HG03097 (cell line): ENCODE measurements around the gene EPHX1.
"Not testable (repeated sequence)": the region's sequence is repeated elsewhere in the genome, so short reads cannot be mapped to it uniquely, and the experiment has no call there.

ENCODE experiments used
- ATAC-seq: cut with Tn5 transposase; IDR thresholded peaks from one replicate; pipeline ENCODE4 v1.9.1; 2021; ENCODE audit not compliant: unreplicated experiment, low FRiP score

Gene EPHX1

DNA sequence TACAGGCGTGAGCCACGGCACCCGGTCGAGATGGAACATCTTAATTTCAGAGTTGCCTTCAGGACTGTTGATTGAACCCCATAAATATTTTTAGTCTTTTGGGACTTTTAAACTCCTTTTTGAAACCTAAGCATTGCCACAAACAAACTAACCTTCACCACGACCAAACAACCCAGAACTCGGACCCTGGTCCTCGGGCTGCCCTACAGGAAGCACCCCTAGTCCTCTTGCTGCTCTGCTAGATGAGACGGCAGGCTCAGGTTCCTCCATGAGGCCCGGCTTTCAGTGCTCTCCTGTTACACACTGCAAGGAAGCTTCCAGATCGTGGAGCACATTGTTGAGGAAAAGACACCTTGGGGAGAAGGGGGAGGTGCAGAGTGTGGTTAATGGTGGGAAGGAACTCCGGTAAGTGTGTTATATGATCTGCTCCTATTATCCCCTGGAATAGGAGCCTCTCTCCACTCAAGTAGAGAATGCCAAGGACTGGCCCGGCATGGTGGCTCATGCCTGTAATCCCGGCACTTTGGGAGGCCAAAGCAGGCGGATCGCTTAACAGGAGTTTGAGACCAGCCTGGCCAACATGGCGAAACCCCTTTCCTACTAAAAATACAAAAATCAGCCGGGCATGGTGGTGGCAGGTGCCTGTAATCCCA lies 5.7 kb downstream of the EPHX1 start:
- no peak for ATAC-seq

DNA sequence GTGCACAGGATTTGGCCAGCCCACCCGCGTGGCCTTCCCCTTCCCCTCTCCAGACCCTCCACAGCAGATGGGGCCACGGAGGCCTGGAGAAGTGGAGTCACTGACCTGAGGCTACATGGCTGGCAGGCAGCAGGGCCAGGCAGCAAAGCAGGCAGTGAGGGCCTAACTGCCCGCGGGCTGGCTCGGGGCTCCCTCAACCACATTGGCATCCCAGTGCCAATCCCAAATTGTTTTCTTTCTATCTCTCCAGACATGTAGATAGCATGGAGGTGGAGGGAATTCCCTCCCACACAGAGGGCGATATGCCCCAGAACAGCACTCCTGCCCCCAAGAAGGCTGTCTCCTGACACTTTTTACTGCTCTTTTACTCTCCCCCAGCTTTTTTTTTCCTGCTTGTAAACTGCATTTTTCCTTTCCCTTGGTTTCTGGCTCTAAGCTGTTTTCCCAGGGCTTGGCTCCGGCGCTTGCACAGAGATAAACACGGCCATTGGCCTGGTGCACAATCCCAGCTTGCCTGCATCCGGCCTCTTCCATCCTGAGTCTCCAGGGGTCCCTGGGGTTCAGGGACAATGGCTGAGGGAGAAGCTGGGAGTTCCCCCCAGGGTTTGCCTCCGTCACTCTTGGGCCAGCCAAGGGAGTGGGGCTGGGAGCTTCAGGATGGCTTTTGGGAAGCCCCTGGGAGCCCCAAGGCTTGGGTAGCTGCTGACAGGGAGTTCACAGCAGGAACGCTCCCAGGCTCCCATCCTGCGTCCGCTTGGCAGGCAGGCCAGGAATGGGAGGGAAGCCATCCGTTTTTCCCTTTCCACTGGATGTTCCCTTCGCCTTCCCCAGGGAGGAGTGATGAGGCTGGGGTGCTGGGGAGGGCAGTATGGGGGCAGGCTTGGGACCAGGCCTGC lies 7.0 kb downstream of the EPHX1 start:
- ATAC-seq, result no peak

GRCh38 chr1:225817611-225818061 lies 7.7 kb downstream of the EPHX1 start:
- ATAC-seq, result no peak

GRCh38 chr1:225818229-225818628 lies 8.3 kb downstream of the EPHX1 start:
- ATAC-seq, result no peak

DNA sequence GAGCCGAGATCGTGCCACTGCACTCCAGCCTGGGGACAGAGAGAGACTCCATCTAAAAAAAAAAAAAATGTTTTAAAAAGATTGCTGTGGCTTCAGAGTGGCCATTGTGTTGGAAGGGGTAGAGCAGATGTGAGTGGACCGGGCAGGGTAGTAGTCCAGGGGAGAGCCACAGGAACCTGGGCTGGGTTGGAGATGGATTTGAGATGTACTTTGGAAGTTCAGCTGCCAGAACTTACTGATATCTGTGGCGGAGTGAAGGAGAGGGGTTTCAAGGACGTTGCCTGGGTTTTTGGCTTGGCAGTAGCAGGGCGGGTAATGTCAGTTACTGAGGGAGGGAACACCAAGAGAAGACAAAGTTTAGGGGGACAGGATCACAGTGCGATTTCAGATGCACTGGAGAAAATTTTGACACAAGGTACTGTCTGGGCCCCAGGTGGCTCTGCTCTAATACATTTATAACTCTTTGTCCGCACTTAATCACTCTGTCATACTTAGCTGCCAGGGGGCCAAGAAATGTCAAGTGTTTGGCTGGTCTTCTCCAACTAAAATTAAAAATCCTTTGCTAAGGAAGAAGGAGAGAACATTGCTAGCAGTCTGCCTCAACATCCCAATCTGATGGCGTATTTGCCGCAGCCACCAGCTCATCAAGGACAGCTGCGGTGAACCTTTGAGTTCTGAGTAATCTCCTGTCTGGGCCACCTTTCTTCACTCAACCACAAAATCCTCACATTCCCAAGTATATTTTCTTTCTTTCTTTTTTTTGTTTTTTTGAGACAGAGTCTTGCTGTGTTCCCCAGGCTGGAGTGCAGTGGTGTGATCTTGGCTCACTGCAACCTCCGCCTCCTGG lies 9.6 kb downstream of the EPHX1 start:
- ATAC-seq, result no peak

DNA sequence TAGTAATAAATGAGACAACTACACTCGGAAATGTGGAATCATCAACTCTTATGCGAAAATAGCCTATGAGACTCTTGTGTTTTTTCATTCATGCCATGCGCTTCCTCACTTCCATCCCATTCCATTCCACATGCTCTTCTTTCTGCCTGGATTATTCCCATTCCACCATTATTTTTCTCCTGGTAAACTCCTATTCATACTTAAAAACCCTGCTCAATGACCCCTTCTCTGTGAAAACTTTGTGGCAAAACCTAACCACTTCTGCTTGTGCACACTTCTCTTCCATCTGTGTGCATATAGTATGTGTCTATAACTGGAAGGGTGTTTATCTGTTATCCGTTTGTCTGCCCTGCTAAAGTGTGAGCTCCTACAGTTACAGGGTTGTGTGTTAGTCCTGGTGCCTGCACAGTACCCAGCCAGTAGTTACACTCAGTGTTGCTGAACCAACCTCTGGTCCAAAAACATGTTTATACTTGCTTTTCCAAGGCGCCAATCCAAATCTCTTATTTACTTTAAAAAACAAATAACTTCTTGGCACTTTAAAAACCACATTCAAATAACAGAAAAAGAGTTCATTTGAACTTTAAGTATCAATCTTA lies 10.7 kb downstream of the EPHX1 start:
- ATAC-seq, result no peak

DNA sequence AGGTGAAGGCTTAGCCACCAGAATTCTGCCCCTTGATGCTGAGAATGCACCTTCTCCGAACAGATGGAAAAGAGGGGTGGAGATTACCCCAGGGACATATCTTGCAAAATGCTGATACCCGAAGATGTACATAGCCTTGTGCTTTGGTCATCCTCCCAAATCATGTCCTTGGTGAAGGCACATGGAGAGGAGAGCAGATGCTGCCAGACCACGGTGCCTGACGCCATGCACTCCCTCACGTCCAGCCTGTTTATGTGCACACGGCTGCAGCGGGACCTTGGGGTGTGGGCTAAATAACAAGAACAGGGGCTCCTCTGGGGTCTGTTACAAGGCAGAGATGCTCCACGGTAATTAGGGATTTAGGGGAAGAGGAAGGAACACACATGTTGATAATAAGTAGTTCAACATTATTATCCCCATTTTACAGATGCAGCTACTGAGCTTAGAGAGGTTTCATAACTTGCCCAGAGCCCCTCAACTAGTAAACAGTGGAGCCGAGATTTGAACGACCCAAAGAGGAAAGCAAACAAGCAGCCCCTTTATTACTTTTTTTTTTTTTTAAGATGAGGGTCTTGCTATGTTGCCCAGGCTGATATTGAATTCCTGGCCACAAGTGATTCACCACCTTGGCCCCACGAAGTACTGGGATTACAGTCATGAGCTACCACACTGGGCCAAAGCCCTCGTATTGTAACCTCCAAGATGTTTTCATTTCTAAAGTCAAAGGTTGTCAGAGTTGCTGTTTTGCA lies 12.9 kb downstream of the EPHX1 start:
- ATAC-seq, result no peak

DNA sequence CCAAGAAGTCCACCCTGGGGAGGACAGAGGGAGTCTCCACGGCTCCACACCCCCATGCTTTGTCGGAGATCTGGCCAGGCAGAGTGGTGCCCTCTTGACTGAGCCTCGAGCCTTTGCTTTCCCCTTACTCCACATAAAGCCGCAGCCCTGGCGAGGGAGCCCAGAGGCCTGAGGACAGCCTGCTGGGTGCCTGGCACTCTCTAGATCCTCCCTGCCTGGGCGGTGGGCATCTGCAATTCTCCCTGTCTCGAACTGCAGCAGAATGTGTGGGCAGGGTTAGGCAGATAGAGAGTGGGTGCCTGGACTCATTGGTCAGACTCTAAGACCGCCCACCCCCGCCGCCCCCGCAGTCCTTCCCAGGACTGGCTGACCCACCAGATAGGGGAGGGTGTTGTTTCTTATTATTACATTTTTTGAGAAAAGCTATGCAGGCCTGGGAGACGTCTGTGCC lies 13.9 kb downstream of the EPHX1 start:
- ATAC-seq, result no peak

GRCh38 chr1:225824533-225824941 lies 14.6 kb downstream of the EPHX1 start:
- no peak for ATAC-seq

DNA sequence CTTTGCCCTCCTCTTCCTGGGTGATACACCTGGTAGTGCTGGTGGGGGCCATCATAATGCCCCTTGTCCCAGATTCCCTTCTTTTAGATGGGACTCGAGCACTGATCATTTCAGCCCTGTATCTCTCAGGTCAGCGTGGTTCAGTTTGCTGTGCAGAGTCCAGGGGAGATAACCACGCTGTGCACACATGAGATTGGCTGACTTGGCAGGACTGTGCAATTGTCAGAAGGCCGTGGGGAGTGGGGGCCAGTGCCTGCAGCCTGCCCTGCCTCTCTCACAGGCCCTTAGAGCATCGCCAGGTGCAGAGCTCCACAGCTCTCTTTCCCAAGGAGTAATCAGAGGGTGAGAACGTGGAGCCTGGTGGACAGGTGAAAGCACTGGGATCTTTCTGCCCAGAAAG lies 15.2 kb downstream of the EPHX1 start:
- no peak for ATAC-seq

GRCh38 chr1:225825607-225826007 lies 15.7 kb downstream of the EPHX1 start:
- ATAC-seq, result no peak

- ATAC-seq, result no peak
Observed at GRCh38 chr1:225827076-225827475, 17.2 kb downstream of the EPHX1 start.

DNA sequence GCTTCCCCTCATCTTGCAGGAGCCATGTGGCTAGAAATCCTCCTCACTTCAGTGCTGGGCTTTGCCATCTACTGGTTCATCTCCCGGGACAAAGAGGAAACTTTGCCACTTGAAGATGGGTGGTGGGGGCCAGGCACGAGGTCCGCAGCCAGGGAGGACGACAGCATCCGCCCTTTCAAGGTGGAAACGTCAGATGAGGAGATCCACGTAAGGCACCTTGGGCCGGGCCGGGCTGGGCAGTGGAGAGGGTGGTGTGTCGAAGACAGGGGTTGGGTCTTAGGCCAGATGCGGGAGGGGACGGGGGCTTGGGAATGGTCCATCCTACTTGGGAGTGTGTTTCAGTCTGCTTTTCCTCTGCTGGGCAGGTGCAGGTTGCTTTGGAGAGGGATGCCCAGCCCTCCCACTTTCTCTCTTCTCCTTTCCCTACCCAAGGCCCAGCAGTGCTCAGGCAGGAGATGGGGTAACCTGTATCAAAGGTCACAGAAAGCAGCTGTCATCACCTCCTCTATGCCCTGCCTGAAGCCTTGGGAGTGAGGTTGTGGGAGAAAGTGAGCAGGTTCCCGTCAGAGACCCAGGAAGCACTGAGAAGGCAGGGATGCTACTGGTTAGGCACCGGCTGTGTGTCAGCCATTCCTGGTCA lies 18.9 kb downstream of the EPHX1 start:
- no peak for ATAC-seq

DNA sequence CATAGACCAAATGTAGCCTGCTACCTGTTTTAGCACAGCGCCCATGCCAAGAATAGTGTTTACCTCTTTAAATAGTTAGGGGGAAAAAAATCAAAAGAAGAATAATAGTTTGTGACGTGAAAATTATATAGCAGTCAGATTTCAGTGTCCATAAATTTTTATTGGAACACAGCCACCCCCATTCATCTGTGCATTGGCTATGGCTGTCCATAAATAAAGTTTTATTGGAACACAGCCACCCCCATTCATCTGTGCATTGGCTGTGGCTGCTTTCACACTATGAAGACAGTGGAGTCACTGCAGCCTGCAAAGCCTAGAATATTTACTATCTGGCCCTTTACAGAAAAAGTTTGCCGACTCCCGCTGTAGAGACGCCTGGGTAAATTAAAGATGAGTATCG lies 20.9 kb downstream of the EPHX1 start:
- ATAC-seq, result no peak

DNA sequence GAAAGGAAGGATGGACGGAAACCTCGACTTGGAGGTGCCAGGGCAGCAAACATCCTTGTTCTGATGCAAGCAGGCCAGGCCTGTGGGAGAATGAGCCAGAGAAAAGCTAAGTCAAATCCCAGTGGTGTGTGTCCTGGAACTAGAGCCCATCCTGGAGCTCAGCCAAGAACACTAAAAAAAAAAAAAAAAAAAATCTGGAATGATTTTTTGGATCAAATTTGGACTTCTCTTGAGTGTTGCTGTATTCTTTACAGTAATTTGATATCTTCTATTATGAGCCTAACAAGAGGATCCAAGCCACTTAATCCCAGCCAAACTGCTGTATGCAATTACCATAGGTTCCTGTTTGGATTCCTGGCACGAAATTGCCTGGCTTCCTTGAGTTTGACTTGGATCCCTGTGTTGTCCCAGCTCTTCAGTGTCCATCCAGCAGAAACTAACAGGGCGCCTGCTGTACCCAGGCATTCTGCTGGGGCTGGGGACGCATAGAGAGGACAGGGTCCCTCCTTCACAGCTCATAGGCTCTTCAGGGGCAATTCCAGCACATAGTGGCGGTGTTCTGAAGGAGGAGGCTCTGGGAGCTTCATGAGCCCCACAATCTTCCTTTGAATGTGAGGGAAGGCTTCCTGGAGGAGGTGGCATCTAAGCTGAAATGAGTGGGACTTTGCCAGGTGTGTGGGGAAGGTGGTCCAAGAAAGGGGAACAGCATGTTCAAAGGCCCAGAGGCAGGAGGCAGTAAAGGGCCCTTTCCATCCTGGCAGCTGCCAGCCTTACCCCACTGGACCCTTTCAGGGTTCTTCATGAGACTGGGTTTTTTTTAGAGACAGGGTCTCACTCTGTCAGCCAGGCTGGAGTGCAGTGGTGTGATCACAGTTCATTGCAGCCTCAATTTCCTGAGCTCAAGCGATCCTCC lies 24.7 kb downstream of the EPHX1 start:
- no peak for ATAC-seq

DNA sequence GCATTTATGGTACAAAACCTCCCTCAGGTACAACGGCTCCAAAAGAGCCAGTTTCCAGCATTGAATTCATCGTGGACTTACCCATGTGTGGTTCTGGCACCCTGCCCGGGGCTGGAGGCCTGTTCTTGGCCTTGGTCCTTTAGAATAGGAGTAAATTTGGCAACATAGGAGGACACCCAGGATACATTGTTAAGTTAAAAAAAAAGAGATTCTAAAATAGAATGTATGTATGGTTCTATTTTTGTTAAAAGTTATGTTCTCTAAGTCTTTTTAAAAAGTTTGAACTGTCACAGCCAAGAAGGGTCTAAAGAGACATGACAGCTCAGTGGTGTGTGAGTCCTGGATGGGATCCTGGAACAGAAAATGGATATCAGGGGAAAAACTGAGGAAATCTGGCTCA lies 25.9 kb downstream of the EPHX1 start:
- no peak for ATAC-seq

DNA sequence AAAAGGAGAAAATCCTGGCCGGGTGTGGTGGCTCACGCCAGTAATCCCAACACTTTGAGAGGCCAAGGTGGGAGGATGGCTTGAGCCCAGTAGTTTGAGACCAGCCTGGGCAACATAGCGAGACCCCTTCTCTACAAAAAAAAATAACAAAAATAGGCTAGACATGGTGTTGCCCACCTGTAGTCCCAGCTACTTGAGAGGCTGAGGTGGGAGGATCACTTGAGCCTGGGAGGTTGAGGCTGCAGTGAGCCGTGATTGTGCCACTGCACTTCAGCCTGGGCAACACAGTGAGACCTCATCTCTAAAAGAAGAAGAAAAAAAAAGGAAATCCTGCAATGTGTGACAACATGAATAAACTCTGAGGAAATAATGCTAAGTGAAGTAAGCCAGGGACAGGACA lies 26.4 kb downstream of the EPHX1 start:
- ATAC-seq, result not testable (repeated sequence)

GRCh38 chr1:225838793-225839192 lies 28.9 kb downstream of the EPHX1 start:
- ATAC-seq, result no peak
